Tibial artery (tissue), 4 donors: ENCODE data around the gene MUC2.

Source experiments
- DNase-seq, 2 donors: peaks; one replicate each; pipeline ENCODE4 v3.0.0-alpha.2; 2019
- H3K27ac ChIP-seq, 2 donors: fragments of 200-600 bp; sonication (generic) in 1 of 2; 1 replicate in 1 of 2; 2 replicates in 1 of 2; pipeline ENCODE4 v1.5.1; 2018 to 2019; ENCODE audit warnings: mild to moderate bottlenecking in 1 of 2
- H3K27me3 ChIP-seq, 2 donors: fragments of 200-600 bp; sonication (generic) in 1 of 2; one replicate each; pipeline versions ENCODE4 v1.5.1 to v1.6.0; 2016 to 2019
- H3K36me3 ChIP-seq, 3 donors: fragments of 200-600 bp; sonication (generic) in 2 of 3; one replicate each; pipeline ENCODE4 v1.5.1; 2016 to 2019; ENCODE audit warnings: mild to moderate bottlenecking in 2 of 3
- H3K4me1 ChIP-seq, 4 donors: fragments of 200-600 bp; sonication (generic) in 2 of 4; 1 replicate in 3 of 4; 2 replicates in 1 of 4; pipeline ENCODE4 v1.5.1; 2016 to 2019
- H3K4me3 ChIP-seq, 2 donors: fragments of 200-600 bp; sonication (generic) in 1 of 2; 1 replicate in 1 of 2; 2 replicates in 1 of 2; pipeline ENCODE4 v1.5.1; 2018 to 2019; ENCODE audit warnings: mild to moderate bottlenecking in 2 of 2
- H3K9me3 ChIP-seq, 3 donors: fragments of 200-600 bp; sonication (generic) in 1 of 3; one replicate each; pipeline ENCODE4 v1.5.1; 2016 to 2019
- CTCF ChIP-seq, 2 experiments: fragments of 200-600 bp in 1 of 2; fragments of 450-650 bp in 1 of 2; IDR thresholded peaks; one replicate each; pipeline ENCODE4 v1.5.1; 2017 to 2019; ENCODE audit warnings: antibody characterized with exemption in 2 of 2, mild to moderate bottlenecking in 1 of 2, moderate library complexity in 1 of 2
- intact Hi-C: fragments of 100-400 bp; cut with DNase I; formaldehyde crosslinking; loops from one replicate; pipeline ENCODE4 v1.15.0; 2023; ENCODE audit warnings: low total_unique reads

Gene MUC2

DNA sequence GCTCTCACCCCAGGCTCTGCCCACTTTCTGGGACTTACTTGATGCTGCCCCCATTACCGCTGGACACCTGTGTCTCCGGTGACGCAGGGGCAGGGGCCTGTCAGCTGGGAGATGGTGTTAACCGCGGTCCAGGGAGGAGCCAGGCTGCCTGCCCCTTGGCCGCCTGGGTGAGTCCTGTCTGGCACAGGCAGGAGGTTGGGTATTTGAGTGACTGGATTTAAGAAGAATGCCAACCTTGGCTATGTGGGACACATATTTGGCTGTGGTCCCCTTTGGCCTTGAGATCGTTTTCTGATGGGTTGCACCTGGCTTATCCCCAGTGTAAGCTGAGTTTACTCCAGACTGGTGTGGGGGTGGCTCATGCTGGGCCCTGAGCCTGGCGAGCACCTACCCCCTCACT lies 40.7 kb upstream of the MUC2 start:
- Histone ChIP-seq H3K27me3 (peaks cover 0 to 44% of the 10 kb centered on the region in 2 donors), H3K9me3 (no peaks in the 10 kb centered on the region), H3K27ac (no peak overlapping the region), H3K36me3 (no peaks in the 10 kb centered on the region), H3K4me3 (no peak overlapping the region), H3K4me1 (peaks cover 0 to 4% (median 0%) of the 10 kb centered on the region in 4 donors)
- intact Hi-C loops: no loop called here
- no peak for DNase-seq
- TF ChIP-seq CTCF (IDR thresholded peaks at IDR 0.05): no peak

GRCh38 chr11:1034456-1035295 lies 40.0 kb upstream of the MUC2 start:
- no peaks in the 10 kb centered on the region for H3K9me3 ChIP-seq
- H3K4me3 ChIP-seq: no peak overlapping the region
- intact Hi-C loops: no loop called here
- peaks cover 0 to 4% (median 0%) of the 10 kb centered on the region in 4 donors for H3K4me1 ChIP-seq
- no peak overlapping the region for H3K27ac ChIP-seq
- peaks cover 0 to 47% of the 10 kb centered on the region in 2 donors for H3K27me3 ChIP-seq
- TF ChIP-seq CTCF (IDR thresholded peaks at IDR 0.05): no peak
- no peaks in the 10 kb centered on the region for H3K36me3 ChIP-seq
- no peak for DNase-seq

- intact Hi-C loops: no loop called here
- Histone ChIP-seq H3K9me3 (no peaks in the 10 kb centered on the region), H3K36me3 (no peaks in the 10 kb centered on the region), H3K4me3 (no peak overlapping the region), H3K27me3 (peaks cover 0 to 57% of the 10 kb centered on the region in 2 donors), H3K4me1 (peaks cover 0 to 13% (median 0%) of the 10 kb centered on the region in 4 donors), H3K27ac (no peak overlapping the region)
- TF ChIP-seq CTCF (IDR thresholded peaks at IDR 0.05): no peak
- no peak for DNase-seq
Measured at GRCh38 chr11:1035577-1036283, 38.9 kb upstream of the MUC2 start.

GRCh38 chr11:1036303-1036923 lies 38.3 kb upstream of the MUC2 start, which contains the start of gene MUC6:
MUC6 (minus strand) TSS chr11:1036718; CDS start chr11:1036655, 63 bp downstream.
- no peaks in the 10 kb centered on the region for H3K36me3 ChIP-seq
- H3K4me3 ChIP-seq: no peak within 1 kb of the TSS
- H3K9me3 ChIP-seq: no peaks in the 10 kb centered on the region
- peaks cover 0 to 64% of the 10 kb centered on the region in 2 donors for H3K27me3 ChIP-seq
- H3K27ac ChIP-seq: no peak within 1 kb of the TSS
- DNase-seq: no peak
- peaks cover 0 to 13% (median 0%) of the 10 kb centered on the region in 4 donors for H3K4me1 ChIP-seq
- intact Hi-C loops: no loop called here
- TF ChIP-seq CTCF (IDR thresholded peaks at IDR 0.05): no peak

GRCh38 chr11:1036931-1037330 lies 37.7 kb upstream of the MUC2 start:
- DNase-seq: no peak
- intact Hi-C loops: no loop called here
- Histone ChIP-seq H3K36me3 (no peaks in the 10 kb centered on the region), H3K4me1 (peaks cover 0 to 13% (median 0%) of the 10 kb centered on the region in 4 donors), H3K27ac (no peak overlapping the region), H3K9me3 (no peaks in the 10 kb centered on the region), H3K27me3 (peaks cover 0 to 69% of the 10 kb centered on the region in 2 donors), H3K4me3 (no peak overlapping the region)
- no peak for TF ChIP-seq CTCF (IDR thresholded peaks at IDR 0.05)
